MM.1S (cell line): ENCODE measurements around the gene PDE4B.

Source experiments
- DNase-seq: peaks from one replicate; pipeline ENCODE4 v3.0.0-alpha.2; 2015
- H2AFZ ChIP-seq: fragments of 300-600 bp; sonication (generic); 2 replicates; pipeline ENCODE4 v1.6.0; 2016; ENCODE audit warnings: antibody characterized with exemption, low read length
- H3F3A ChIP-seq: fragments of 300-600 bp; sonication (generic); 2 replicates; pipeline ENCODE4 v1.6.1; 2016; ENCODE audit warnings: mild to moderate bottlenecking, antibody characterized with exemption, low read length, moderate library complexity, mixed read lengths; ENCODE audit not compliant: insufficient read depth
- H3K27ac ChIP-seq: fragments of 300-600 bp; sonication (generic); 2 replicates; pipeline ENCODE4 v1.5.1; 2016; ENCODE audit warnings: mild to moderate bottlenecking, low read length
- H3K27me3 ChIP-seq: fragments of 300-600 bp; sonication (generic); replicated peaks from 2 replicates; pipeline ENCODE4 v1.6.0; 2016; ENCODE audit warnings: low read length; ENCODE audit not compliant: insufficient read depth
- H3K36me3 ChIP-seq: fragments of 300-600 bp; sonication (generic); replicated peaks from 2 replicates; pipeline ENCODE4 v1.6.1; 2016; ENCODE audit warnings: mild to moderate bottlenecking, low read length, mixed read lengths; ENCODE audit not compliant: insufficient read depth
- H3K4me1 ChIP-seq: fragments of 300-600 bp; sonication (generic); 2 replicates; pipeline ENCODE4 v1.6.1; 2016; ENCODE audit warnings: low read length, mixed read lengths
- H3K4me2 ChIP-seq: fragments of 300-600 bp; sonication (generic); 2 replicates; pipeline ENCODE4 v1.6.0; 2016; ENCODE audit warnings: low read depth, low read length
- H3K4me3 ChIP-seq: fragments of 300-600 bp; sonication (generic); 2 replicates; pipeline ENCODE4 v1.5.1; 2016; ENCODE audit warnings: low read length, mixed read lengths
- H3K79me2 ChIP-seq: fragments of 300-600 bp; sonication (generic); 2 replicates; pipeline ENCODE4 v1.6.1; 2016; ENCODE audit warnings: mixed run types, low read length, mixed read lengths
- H3K9ac ChIP-seq: fragments of 300-600 bp; sonication (generic); 2 replicates; pipeline ENCODE4 v1.6.1; 2016; ENCODE audit warnings: low read length, mixed read lengths
- H3K9me2 ChIP-seq: fragments of 300-600 bp; sonication (generic); replicated peaks from 2 replicates; pipeline ENCODE4 v1.6.1; 2016; ENCODE audit warnings: mild to moderate bottlenecking, low read length, mixed read lengths; ENCODE audit not compliant: insufficient read depth
- H3K9me3 ChIP-seq: fragments of 300-600 bp; sonication (generic); replicated peaks from 2 replicates; pipeline ENCODE4 v1.6.1; 2016; ENCODE audit warnings: mild to moderate bottlenecking, low read length, mixed read lengths; ENCODE audit not compliant: insufficient read depth
- H4K20me1 ChIP-seq: fragments of 300-600 bp; sonication (generic); 2 replicates; pipeline ENCODE4 v1.6.1; 2016; ENCODE audit warnings: mild to moderate bottlenecking, low read length, moderate library complexity, mixed read lengths; ENCODE audit not compliant: insufficient read depth
- CTCF ChIP-seq: fragments of 300-600 bp; sonication (generic); IDR thresholded peaks from 2 replicates; pipeline ENCODE4 v1.5.1; 2016; ENCODE audit warnings: antibody characterized with exemption, low read length, mixed read lengths
- EZH2 ChIP-seq: fragments of 300-600 bp; sonication (generic); optimal IDR thresholded peaks from 2 replicates; pipeline ENCODE3; 2017; ENCODE audit warnings: low read depth, mild to moderate bottlenecking, antibody characterized with exemption, low read length, mixed read lengths
- EZH2phosphoT487 ChIP-seq: fragments of 300-600 bp; sonication (generic); IDR thresholded peaks from 2 replicates; pipeline ENCODE4 v1.6.1; 2018; ENCODE audit warnings: antibody characterized with exemption, low read length

Gene PDE4B

GRCh38 chr1:66254785-66255184 is 462.1 kb downstream of the PDE4B start:
- DNase-seq, result no peak
- no peak overlapping the region for H3K4me2 ChIP-seq
- no peaks in the 10 kb centered on the region for H3K79me2 ChIP-seq
- H3K9ac ChIP-seq, result no peak overlapping the region
- no peak overlapping the region for H3K27ac ChIP-seq
- H3F3A ChIP-seq, result peaks cover 11% of the 10 kb centered on the region; the same call in 1 of the 2 replicates
- H3K27me3 ChIP-seq, result no peaks in the 10 kb centered on the region
- no peak overlapping the region for H2AFZ ChIP-seq
- TF ChIP-seq CTCF (no peak), EZH2phosphoT487 (no peak), EZH2 (no peak)
- H3K36me3 ChIP-seq, result no peaks in the 10 kb centered on the region
- H3K4me3 ChIP-seq, result no peak overlapping the region
- H4K20me1 ChIP-seq, result no peaks in the 10 kb centered on the region
- H3K9me2 ChIP-seq, result no peaks in the 10 kb centered on the region
- H3K9me3 ChIP-seq, result no peaks in the 10 kb centered on the region
- H3K4me1 ChIP-seq, result peaks cover 36% of the 10 kb centered on the region

GRCh38 chr1:66256629-66257572 is 464.2 kb downstream of the PDE4B start:
- Histone ChIP-seq H3K27ac (no peak overlapping the region), H3K36me3 (no peaks in the 10 kb centered on the region), H3K4me1 (peaks cover 22% of the 10 kb centered on the region), H3K4me3 (no peak overlapping the region), H3K79me2 (no peaks in the 10 kb centered on the region), H3K9me3 (no peaks in the 10 kb centered on the region), H3K4me2 (no peak overlapping the region), H3K9me2 (no peaks in the 10 kb centered on the region), H3F3A (0 out of 2 replicates have a peak, but pooled peaks cover 2% of the 10 kb centered on the region), H4K20me1 (no peaks in the 10 kb centered on the region), H2AFZ (no peak overlapping the region), H3K27me3 (no peaks in the 10 kb centered on the region), H3K9ac (no peak overlapping the region)
- no peak for DNase-seq
- TF ChIP-seq EZH2phosphoT487, result no peak
- TF ChIP-seq CTCF, result no peak
- no peak for TF ChIP-seq EZH2

GRCh38 chr1:66258404-66259105 is 465.9 kb downstream of the PDE4B start:
- H3K36me3 ChIP-seq, result no peaks in the 10 kb centered on the region
- TF ChIP-seq EZH2phosphoT487, result no peak
- no peak for TF ChIP-seq CTCF
- TF ChIP-seq EZH2, result no peak
- no peaks in the 10 kb centered on the region for H3F3A ChIP-seq
- no peaks in the 10 kb centered on the region for H4K20me1 ChIP-seq
- H3K9ac ChIP-seq, result no peak overlapping the region
- no peak for DNase-seq
- H3K4me2 ChIP-seq, result no peak overlapping the region
- no peaks in the 10 kb centered on the region for H3K27me3 ChIP-seq
- H3K9me2 ChIP-seq, result no peaks in the 10 kb centered on the region
- H3K4me3 ChIP-seq, result no peak overlapping the region
- no peak overlapping the region for H2AFZ ChIP-seq
- no peak overlapping the region for H3K27ac ChIP-seq
- no peaks in the 10 kb centered on the region for H3K79me2 ChIP-seq
- H3K4me1 ChIP-seq, result peaks cover 9% of the 10 kb centered on the region; the same call in 1 of the 2 replicates
- H3K9me3 ChIP-seq, result no peaks in the 10 kb centered on the region
